Measurements from ENCODE around the gene VPS35L. TPM values are rescaled to one million over a fixed set of nuclear protein-coding genes. Genes with fewer than 3 reads are reported as not detected.

Gene VPS35L
- total and polyA plus RNA-seq, 10 of the 15 experiments (the other 5 are each of a cell fraction or from before 2014, with no cell fraction given), result 14.9 to 44.1 (median 26.3) TPM

DNA sequence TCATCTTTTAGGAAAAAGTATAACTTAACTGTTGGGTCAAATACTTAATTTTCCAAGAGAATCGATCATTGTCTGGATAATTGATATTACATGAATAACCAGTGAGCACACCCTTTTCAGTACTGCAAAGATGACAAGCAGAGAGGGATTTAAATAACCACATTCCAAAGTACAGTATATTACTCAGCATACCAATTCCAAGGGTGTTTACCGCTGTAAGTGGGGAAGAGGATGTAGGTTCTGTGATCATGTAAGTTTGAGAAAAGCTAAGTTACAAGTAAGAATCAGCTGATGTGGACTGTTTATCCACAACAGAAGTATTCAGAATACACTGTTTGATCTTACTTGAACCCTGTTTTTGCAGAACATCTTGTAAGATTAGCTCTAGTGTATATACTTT is 39.7 kb upstream of the VPS35L start:
- ChIA-PET RAD21 (ENCODE audit: unreplicated experiment) (interaction anchor here (1.4 kb wide), 1 partner anchor 9 kb away, joined by 4 read pairs; no protein-coding TSS in a partner anchor), CTCF (interaction anchor here (0.8 to 2.1 kb wide), 3 partner anchors 9 to 43 kb away, joined by 4 to 22 read pairs (median 6); no protein-coding TSS in a partner anchor), POLR2A (no interaction called here), SMC1A (ENCODE audit: uncharacterized antibody, unreplicated experiment) (interaction anchor here (0.7 to 1.1 kb wide), 4 partner anchors 12 to 40 kb away, joined by 3 to 6 read pairs (median 4); partner anchors contain the start of gene VPS35L)
- 97% methylated on average over 2 of the region's 2 CpGs for WGBS (ENCODE audit: insufficient coverage, insufficient replicate concordance, low lambda C conversion rate, missing lambda C conversion rate)
- no peak overlapping the region for H2AFZ ChIP-seq (ENCODE audit: control insufficient read depth, low read depth, low read length)
- no peaks in the 10 kb centered on the region for H4K20me1 ChIP-seq (ENCODE audit: control insufficient read depth, insufficient read depth)
- H3K27ac ChIP-seq (ENCODE audit: control insufficient read depth, insufficient read depth), result no peak overlapping the region
- H3K9ac ChIP-seq (ENCODE audit: control insufficient read depth, insufficient read depth, low read length), result no peak overlapping the region
- in situ Hi-C loops (cut with MboI) (no loop called here), intact Hi-C loops (cut with micrococcal nuclease; ENCODE audit: unreplicated experiment) (no loop called here)
- H3K36me3 ChIP-seq (ENCODE audit: control insufficient read depth in 2 of 2, insufficient read depth in 2 of 2, low read length in 1 of 2), result peaks cover 0 to 10% of the 10 kb centered on the region in 2 experiments; a peak in 2 of 4 replicates
- H3K4me3 ChIP-seq, result no peak overlapping the region
- 0 out of 3 replicates have a peak, but pooled peaks cover 2% of the 10 kb centered on the region for H3K9me3 ChIP-seq (replicated peaks; ENCODE audit: control insufficient read depth, insufficient read depth, low read length)
- no TSS peak for BruUV-seq (replicated peaks)
- H3K79me2 ChIP-seq (ENCODE audit: control insufficient read depth, insufficient read depth, low read length), result peaks cover 29% of the 10 kb centered on the region
- H3K4me2 ChIP-seq (ENCODE audit: control insufficient read depth, insufficient read depth), result 0 out of 2 replicates have a peak overlapping the region, but pooled peaks have one; percentile 17
- TF ChIP-seq, protein P1, sequence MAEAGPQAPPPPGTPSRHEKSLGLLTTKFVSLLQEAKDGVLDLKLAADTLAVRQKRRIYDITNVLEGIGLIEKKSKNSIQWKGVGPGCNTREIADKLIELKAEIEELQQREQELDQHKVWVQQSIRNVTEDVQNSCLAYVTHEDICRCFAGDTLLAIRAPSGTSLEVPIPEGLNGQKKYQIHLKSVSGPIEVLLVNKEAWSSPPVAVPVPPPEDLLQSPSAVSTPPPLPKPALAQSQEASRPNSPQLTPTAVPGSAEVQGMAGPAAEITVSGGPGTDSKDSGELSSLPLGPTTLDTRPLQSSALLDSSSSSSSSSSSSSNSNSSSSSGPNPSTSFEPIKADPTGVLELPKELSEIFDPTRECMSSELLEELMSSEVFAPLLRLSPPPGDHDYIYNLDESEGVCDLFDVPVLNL (IDR thresholded peaks at IDR 0.05; ENCODE audit: low read depth, low read length), result no peak
- TF ChIP-seq, protein P2, sequence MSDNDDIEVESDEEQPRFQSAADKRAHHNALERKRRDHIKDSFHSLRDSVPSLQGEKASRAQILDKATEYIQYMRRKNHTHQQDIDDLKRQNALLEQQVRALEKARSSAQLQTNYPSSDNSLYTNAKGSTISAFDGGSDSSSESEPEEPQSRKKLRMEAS (IDR thresholded peaks at IDR 0.05; ENCODE audit: low read depth, low read length), result no peak
- TF ChIP-seq, protein P3, sequence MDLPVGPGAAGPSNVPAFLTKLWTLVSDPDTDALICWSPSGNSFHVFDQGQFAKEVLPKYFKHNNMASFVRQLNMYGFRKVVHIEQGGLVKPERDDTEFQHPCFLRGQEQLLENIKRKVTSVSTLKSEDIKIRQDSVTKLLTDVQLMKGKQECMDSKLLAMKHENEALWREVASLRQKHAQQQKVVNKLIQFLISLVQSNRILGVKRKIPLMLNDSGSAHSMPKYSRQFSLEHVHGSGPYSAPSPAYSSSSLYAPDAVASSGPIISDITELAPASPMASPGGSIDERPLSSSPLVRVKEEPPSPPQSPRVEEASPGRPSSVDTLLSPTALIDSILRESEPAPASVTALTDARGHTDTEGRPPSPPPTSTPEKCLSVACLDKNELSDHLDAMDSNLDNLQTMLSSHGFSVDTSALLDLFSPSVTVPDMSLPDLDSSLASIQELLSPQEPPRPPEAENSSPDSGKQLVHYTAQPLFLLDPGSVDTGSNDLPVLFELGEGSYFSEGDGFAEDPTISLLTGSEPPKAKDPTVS (IDR thresholded peaks at IDR 0.05; ENCODE audit: low read depth, low read length), result no peak
- TF ChIP-seq ZSCAN29 (IDR thresholded peaks at IDR 0.05) (no peak), CREB1 (IDR thresholded peaks at IDR 0.05; ENCODE audit: low read depth) (no peak), PAX8 (IDR thresholded peaks at IDR 0.05) (no peak), FOS (IDR thresholded peaks at IDR 0.05; ENCODE audit: borderline replicate concordance, extremely low read depth, insufficient read length) (no peak), ZNF217 (IDR thresholded peaks at IDR 0.05) (no peak), SPI1 (IDR thresholded peaks at IDR 0.05; ENCODE audit: borderline replicate concordance, insufficient read depth, low read depth, low read length) (no peak), BHLHE40 (IDR thresholded peaks at IDR 0.05; ENCODE audit: borderline replicate concordance in 1 of 2, low read depth in 2 of 2, low read length in 1 of 2) (no peak), NFYB (IDR thresholded peaks at IDR 0.05; ENCODE audit: insufficient read depth, low read depth, low read length) (no peak)
- TF ChIP-seq, protein P4, sequence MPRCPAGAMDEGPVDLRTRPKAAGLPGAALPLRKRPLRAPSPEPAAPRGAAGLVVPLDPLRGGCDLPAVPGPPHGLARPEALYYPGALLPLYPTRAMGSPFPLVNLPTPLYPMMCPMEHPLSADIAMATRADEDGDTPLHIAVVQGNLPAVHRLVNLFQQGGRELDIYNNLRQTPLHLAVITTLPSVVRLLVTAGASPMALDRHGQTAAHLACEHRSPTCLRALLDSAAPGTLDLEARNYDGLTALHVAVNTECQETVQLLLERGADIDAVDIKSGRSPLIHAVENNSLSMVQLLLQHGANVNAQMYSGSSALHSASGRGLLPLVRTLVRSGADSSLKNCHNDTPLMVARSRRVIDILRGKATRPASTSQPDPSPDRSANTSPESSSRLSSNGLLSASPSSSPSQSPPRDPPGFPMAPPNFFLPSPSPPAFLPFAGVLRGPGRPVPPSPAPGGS (IDR thresholded peaks at IDR 0.05; ENCODE audit: borderline replicate concordance, insufficient read depth, low read depth, low read length, poor library complexity, severe bottlenecking), result no peak
- TF ChIP-seq, protein P5, sequence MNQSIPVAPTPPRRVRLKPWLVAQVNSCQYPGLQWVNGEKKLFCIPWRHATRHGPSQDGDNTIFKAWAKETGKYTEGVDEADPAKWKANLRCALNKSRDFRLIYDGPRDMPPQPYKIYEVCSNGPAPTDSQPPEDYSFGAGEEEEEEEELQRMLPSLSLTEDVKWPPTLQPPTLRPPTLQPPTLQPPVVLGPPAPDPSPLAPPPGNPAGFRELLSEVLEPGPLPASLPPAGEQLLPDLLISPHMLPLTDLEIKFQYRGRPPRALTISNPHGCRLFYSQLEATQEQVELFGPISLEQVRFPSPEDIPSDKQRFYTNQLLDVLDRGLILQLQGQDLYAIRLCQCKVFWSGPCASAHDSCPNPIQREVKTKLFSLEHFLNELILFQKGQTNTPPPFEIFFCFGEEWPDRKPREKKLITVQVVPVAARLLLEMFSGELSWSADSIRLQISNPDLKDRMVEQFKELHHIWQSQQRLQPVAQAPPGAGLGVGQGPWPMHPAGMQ (IDR thresholded peaks at IDR 0.05; ENCODE audit: borderline replicate concordance), result no peak
- H3K27me3 ChIP-seq (replicated peaks in 1 of 2; ENCODE audit: control insufficient read depth in 2 of 2, insufficient read depth in 2 of 2, low read length in 1 of 2), result no peaks in the 10 kb centered on the region
- peaks cover 7% of the 10 kb centered on the region for H3K4me1 ChIP-seq (ENCODE audit: control insufficient read depth, insufficient read depth, low read length)
- FAIRE-seq (peak; percentile 75), DNase-seq (ENCODE audit: low read depth, low spot score) (no peak), ATAC-seq (no peak)
